ENCODE measurements around the gene ACSF3.
"Not testable (repeated sequence)": the region's sequence is repeated elsewhere in the genome, so short reads cannot be mapped to it uniquely, and the experiment has no call there.

Gene ACSF3

GRCh38 chr16:89150090-89150835 lies 56.6 kb downstream of the ACSF3 start:
- no peak for DNase-seq

- no peak for DNase-seq
Observed at GRCh38 chr16:89150981-89151380, 57.3 kb downstream of the ACSF3 start.

DNA sequence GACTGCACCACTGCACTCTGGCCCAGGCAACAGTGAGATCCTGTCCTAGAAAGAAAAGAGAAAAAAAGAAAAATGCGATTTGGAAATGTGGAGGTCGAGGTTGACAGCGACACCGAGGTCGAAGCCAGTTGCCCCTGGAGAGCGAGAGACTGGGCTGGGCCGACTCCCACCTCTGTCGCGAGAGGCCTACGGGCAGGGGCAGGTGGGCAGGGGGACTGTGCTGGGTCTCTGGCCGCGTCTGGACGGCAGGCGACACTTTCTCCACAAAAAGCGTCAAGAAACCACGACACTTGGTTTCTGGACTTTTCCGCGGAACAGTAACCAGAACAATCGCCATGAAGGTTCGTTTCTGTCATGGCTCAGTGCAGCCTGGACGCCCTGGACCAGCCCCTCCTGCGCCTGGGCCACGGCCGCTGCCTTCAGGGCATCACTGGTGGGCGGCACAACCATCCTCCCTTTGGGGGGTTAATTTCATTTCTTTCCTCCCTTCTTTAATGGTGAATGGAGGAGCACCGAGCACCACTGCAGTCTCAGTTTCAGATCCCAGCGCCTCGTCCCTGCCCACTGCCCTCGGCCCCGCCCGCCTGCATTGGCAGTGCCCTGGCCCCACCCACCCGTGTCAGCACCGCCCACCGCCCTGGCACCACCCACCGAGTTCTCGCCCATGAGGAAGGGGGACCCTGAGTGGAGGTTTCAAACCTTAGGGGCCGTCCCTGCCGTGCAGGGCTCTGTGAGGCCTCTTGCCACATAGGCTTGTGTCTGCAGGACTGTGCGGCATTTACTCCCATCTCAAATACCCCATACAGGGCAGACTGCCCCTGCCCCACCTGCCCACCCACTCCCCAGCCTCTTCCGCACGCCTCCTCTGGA lies 59.4 kb downstream of the ACSF3 start:
- DNase-seq = no peak

GRCh38 chr16:89153848-89154271 lies 60.2 kb downstream of the ACSF3 start:
- no peak for DNase-seq

DNA sequence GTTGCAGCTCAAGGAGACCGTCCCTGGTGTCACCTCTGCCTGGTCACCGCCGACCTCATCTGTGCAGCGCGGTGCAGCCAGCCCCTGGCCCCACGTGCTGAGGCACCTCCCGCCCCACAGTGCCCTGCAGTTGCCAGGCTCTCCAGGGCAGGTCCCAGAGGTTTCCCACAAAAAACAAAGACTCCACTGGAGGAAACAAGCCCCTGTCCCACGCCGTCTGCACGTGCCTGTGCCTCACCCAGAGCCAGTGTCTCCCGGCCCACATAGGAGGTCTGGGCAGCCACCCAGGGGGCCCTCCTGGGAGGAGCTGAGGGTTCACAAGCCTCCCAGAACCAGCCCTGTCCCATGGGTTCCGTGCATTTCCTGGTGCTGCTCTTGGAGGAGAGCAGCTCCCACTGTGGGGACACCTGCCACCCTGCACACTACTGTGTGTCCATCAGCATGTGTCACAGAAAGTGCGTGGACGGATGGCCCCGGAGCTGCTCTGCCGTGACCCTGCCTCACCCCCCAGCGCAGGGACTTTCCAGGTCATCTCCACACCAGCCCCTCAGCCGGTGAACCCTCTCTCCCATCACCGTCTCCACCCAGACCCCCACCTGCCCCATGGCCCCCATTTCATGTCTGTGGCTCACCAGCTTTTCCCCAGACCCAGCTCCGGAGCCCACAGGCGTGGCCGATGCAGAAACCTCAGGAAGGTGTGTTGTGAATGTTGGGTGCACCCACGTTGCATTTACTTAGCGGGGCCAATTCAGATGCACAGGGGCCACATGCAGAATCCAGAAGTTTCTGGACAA lies 60.9 kb downstream of the ACSF3 start:
- DNase-seq = no peak

- no peak for DNase-seq
Observed at GRCh38 chr16:89155184-89155679, 61.6 kb downstream of the ACSF3 start.

DNA sequence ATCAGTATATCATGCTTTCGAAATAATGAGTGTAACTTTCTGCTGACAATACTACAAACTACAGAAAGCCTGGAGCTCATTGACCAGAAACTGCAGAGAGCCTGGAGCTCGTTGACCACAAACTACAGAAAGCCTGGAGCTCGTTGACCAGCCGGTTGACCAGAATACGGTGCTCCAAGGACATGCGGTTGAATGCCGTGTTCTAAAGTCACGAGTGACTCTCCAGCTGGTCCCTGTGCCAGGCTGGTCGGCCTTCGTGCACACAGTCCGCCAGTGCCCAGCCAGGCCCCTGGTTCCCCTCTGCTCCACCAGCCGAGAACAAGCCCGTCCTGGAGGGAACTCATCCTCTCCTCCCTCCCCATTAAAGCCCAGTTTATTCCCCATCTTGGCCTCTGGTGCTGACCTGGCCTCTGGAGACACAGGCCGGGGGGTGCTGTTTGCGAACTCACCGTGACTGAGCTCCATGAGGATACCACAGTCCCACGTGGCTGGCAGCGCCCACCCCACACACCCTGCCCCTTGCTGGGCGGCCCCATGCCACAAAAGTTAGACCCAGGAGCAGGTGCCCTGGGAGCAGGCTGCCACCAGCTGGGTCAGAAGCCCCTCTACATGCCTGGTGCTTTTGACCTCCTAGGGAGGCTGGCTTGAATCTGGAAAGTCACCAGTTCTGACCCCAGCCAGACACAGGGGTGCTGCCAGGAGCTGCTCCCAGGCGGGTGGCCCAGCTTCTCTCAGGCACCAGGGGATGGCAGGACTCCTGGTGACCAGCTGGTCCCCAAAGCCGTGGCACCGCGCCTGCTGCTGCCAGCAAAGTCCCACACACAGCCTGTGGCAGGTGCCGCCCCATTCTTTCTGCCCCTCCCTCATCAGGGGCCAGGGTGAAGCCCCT lies 62.4 kb downstream of the ACSF3 start:
- no peak for DNase-seq

GRCh38 chr16:89156740-89157645 lies 63.3 kb downstream of the ACSF3 start:
- no peak for DNase-seq

- no peak for DNase-seq
Observed at GRCh38 chr16:89157778-89158177, 64.1 kb downstream of the ACSF3 start.

GRCh38 chr16:89159066-89159849 lies 65.6 kb downstream of the ACSF3 start:
- DNase-seq = no peak

- DNase-seq = no peak
Observed at GRCh38 chr16:89159850-89160354, 66.2 kb downstream of the ACSF3 start.

DNA sequence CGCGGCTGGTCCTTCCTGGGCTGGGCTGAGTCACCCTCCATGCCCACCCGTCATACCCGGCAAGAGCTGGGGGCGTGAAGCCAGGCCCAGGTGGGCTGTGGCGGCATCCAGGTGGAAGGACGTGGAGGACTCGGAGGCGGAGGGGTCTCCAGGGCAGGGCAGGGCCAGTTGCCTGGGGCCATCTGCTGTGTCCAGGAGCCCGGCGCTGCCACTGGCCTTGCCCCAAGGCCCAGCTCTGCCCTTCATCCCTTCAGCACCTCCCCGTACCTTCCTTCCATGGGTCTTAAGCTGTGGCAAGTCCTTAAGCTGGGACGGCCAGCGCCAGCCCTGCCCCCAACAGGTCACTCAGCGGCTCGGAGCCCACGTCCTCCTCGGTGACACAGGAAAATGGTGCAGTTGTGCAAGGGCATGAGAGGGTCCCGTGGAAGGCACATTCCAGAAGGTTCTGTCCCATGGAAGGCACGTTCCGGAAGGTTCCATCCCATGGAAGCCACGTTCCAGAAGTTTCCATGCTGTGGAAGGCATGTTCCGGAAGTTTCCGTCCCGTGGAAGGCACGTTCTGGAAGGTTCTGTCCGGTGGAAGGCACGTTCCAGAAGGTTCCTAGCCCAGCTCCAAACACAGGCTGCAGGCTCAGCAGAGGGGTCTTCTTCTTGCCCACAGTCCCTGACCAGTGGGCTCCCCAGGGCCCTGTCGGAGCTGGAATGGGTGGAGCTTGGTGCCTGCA lies 67.5 kb downstream of the ACSF3 start:
- no peak for DNase-seq

- no peak for DNase-seq
Observed at GRCh38 chr16:89161763-89162713, 68.4 kb downstream of the ACSF3 start.

DNA sequence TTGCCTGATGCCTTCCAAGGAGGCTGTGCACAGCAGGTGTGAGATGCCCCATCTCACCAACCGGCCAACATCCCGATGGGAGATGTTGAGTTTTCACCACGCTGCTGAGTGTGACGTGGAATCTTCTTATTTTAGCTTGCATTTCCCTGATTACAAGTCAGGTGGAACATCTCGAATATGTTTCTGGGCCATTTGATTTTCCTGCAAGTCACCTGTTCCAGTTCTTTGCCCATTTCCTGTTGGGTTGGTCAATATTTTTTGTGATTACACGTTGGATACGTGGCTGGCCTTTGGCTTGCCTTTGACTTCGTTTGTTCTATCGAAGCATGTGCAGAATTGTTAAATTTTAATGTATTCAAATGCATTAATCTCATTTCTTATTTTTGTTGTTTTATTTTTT lies 69.6 kb downstream of the ACSF3 start:
- DNase-seq = no peak

GRCh38 chr16:89164436-89164835 lies 70.8 kb downstream of the ACSF3 start:
- DNase-seq = no peak

GRCh38 chr16:89164847-89165680 lies 71.4 kb downstream of the ACSF3 start:
- DNase-seq = no peak

- not testable (repeated sequence) for DNase-seq
Observed at GRCh38 chr16:89165681-89165979, 72.0 kb downstream of the ACSF3 start.
